H9 (cell line): ENCODE data around the gene HNRNPD. TPM values are rescaled to one million over a fixed set of nuclear protein-coding genes. Genes with fewer than 3 reads are reported as not detected.

ENCODE experiments used
- DNase-seq: peaks from one replicate; pipeline ENCODE4 v3.0.0-alpha.2; 2017
- H2AFZ ChIP-seq: one replicate; pipeline ENCODE4 v1.6.1; 2013; ENCODE audit warnings: mild to moderate bottlenecking, low read length, control low read depth, moderate library complexity
- H2AK5ac ChIP-seq: 2 replicates; pipeline ENCODE4 v1.6.1; 2013; ENCODE audit warnings: low read length, control low read depth, mixed read lengths; ENCODE audit not compliant: insufficient read length
- H2BK120ac ChIP-seq: one replicate; pipeline ENCODE4 v1.6.1; 2013; ENCODE audit warnings: low read depth, mild to moderate bottlenecking, low read length, control low read depth, inconsistent platforms; ENCODE audit not compliant: poor library complexity, severe bottlenecking
- H2BK12ac ChIP-seq: 2 replicates; pipeline ENCODE4 v1.6.1; 2013; ENCODE audit warnings: low read length, control low read depth, mixed read lengths, low read depth; ENCODE audit not compliant: insufficient read length
- H2BK15ac ChIP-seq: 2 replicates; pipeline ENCODE4 v1.6.1; 2013; ENCODE audit warnings: low read depth, low read length, control low read depth
- H2BK20ac ChIP-seq: one replicate; pipeline ENCODE4 v1.6.1; 2013; ENCODE audit warnings: low read depth, mild to moderate bottlenecking, low read length, control low read depth, inconsistent platforms; ENCODE audit not compliant: poor library complexity, severe bottlenecking
- H2BK5ac ChIP-seq: 2 replicates; pipeline ENCODE4 v1.6.1; 2013; ENCODE audit warnings: low read length, control low read depth, mixed read lengths; ENCODE audit not compliant: insufficient read length
- H3K14ac ChIP-seq: 2 replicates; pipeline ENCODE4 v1.6.1; 2013; ENCODE audit warnings: low read length, control low read depth; ENCODE audit not compliant: insufficient read depth
- H3K18ac ChIP-seq: 2 replicates; pipeline ENCODE4 v1.6.1; 2013; ENCODE audit warnings: low read depth, mild to moderate bottlenecking, mixed read lengths, low read length, control low read depth; ENCODE audit not compliant: insufficient read length
- H3K23ac ChIP-seq: 2 replicates; pipeline ENCODE4 v1.6.1; 2013; ENCODE audit warnings: low read length, control low read depth, mixed read lengths, low read depth; ENCODE audit not compliant: insufficient read length
- H3K23me2 ChIP-seq: 2 replicates; pipeline ENCODE4 v1.6.1; 2013; ENCODE audit warnings: low read depth, mild to moderate bottlenecking, mixed read lengths, low read length, control low read depth; ENCODE audit not compliant: insufficient read length, poor library complexity, severe bottlenecking
- H3K27ac ChIP-seq: 2 replicates; pipeline ENCODE4 v1.5.1; 2013; ENCODE audit warnings: low read length, control low read depth, mixed read lengths, low read depth; ENCODE audit not compliant: insufficient read length
- H3K27me3 ChIP-seq: 2 replicates; pipeline ENCODE4 v1.6.1; 2013; ENCODE audit warnings: low read length, control low read depth, inconsistent platforms; ENCODE audit not compliant: insufficient read depth
- H3K4ac ChIP-seq: 2 replicates; pipeline ENCODE4 v1.6.1; 2013; ENCODE audit warnings: low read depth, mild to moderate bottlenecking, control low read depth, inconsistent platforms, low read length, moderate library complexity
- H3K4me1 ChIP-seq: 2 replicates; pipeline ENCODE4 v1.6.1; 2013; ENCODE audit warnings: low read length, control low read depth, inconsistent platforms; ENCODE audit not compliant: insufficient read depth
- H3K4me2 ChIP-seq: 2 replicates; pipeline ENCODE4 v1.6.1; 2013; ENCODE audit warnings: low read length, control low read depth, mixed read lengths; ENCODE audit not compliant: insufficient read length, insufficient read depth
- H3K56ac ChIP-seq: 2 replicates; pipeline ENCODE4 v1.6.1; 2013; ENCODE audit warnings: low read depth, mild to moderate bottlenecking, mixed read lengths, low read length, control low read depth; ENCODE audit not compliant: insufficient read length
- H3K79me1 ChIP-seq: 2 replicates; pipeline ENCODE4 v1.6.1; 2013; ENCODE audit warnings: low read depth, mild to moderate bottlenecking, moderate library complexity, low read length, control low read depth, inconsistent platforms; ENCODE audit not compliant: insufficient read depth, poor library complexity, severe bottlenecking
- H3K79me2 ChIP-seq: 2 replicates; pipeline ENCODE4 v1.6.1; 2013; ENCODE audit warnings: low read length, control low read depth, inconsistent platforms; ENCODE audit not compliant: insufficient read depth
- H3K9ac ChIP-seq: 2 replicates; pipeline ENCODE4 v1.6.1; 2013; ENCODE audit warnings: low read length, control low read depth, mixed read lengths; ENCODE audit not compliant: insufficient read length; ENCODE audit errors: extremely low read depth
- H3K9me3 ChIP-seq: one replicate; pipeline ENCODE4 v1.6.1; 2013; ENCODE audit warnings: low read depth, low read length, inconsistent platforms; ENCODE audit not compliant: control insufficient read depth
- H3T11ph ChIP-seq: one replicate; pipeline ENCODE4 v1.6.1; 2013; ENCODE audit warnings: mild to moderate bottlenecking, low read length, control low read depth, inconsistent platforms
- H4K20me1 ChIP-seq: one replicate; pipeline ENCODE4 v1.6.1; 2013; ENCODE audit not compliant: control insufficient read depth, insufficient read length, insufficient read depth
- H4K5ac ChIP-seq: 2 replicates; pipeline ENCODE4 v1.6.1; 2013; ENCODE audit warnings: low read depth, mild to moderate bottlenecking, mixed read lengths, low read length, control low read depth; ENCODE audit not compliant: insufficient read length
- H4K8ac ChIP-seq: replicated peaks from 2 replicates; pipeline ENCODE4 v1.6.1; 2013; ENCODE audit warnings: low read length, control low read depth, mixed read lengths, low read depth; ENCODE audit not compliant: insufficient read length
- H4K91ac ChIP-seq: 2 replicates; pipeline ENCODE4 v1.6.1; 2013; ENCODE audit warnings: low read depth, mild to moderate bottlenecking, moderate library complexity, mixed read lengths, low read length, control low read depth; ENCODE audit not compliant: insufficient read length
- H3K27ac Mint-ChIP-seq, 3 experiments: 2 replicates in 2 of 3; 3 replicates in 1 of 3; pipeline ENCODE4 v1.8.0; 2020 to 2021; ENCODE audit warnings: mixed read lengths in 3 of 3, mild to moderate bottlenecking in 1 of 3, moderate library complexity in 1 of 3
- H3K27me3 Mint-ChIP-seq: 2 replicates; pipeline ENCODE4 v1.8.0; 2021; ENCODE audit warnings: low read depth, mild to moderate bottlenecking, moderate library complexity, mixed read lengths
- H3K36me3 Mint-ChIP-seq, 3 experiments: 2 replicates in 2 of 3; 3 replicates in 1 of 3; pipeline ENCODE4 v1.8.0; 2020 to 2021; ENCODE audit warnings: low read depth in 3 of 3, mixed read lengths in 3 of 3; ENCODE audit not compliant: insufficient read depth in 1 of 3
- H3K4me1 Mint-ChIP-seq, 2 experiments: 2 replicates each; pipeline ENCODE4 v1.8.0; 2020; ENCODE audit warnings: mixed read lengths in 2 of 2
- H3K4me3 Mint-ChIP-seq, 2 experiments: 2 replicates in 1 of 2; 3 replicates in 1 of 2; pipeline ENCODE4 v1.8.0; 2020 to 2021; ENCODE audit warnings: mild to moderate bottlenecking in 2 of 2, mixed read lengths in 2 of 2, moderate library complexity in 1 of 2
- H3K9me3 Mint-ChIP-seq, 2 experiments: 2 replicates in 1 of 2; 3 replicates in 1 of 2; pipeline ENCODE4 v1.8.0; 2020; ENCODE audit warnings: mild to moderate bottlenecking in 2 of 2, mixed read lengths in 2 of 2, moderate library complexity in 1 of 2
- WGBS: extraction: QIAGEN DNeasy Blood & Tissue Kit; methylation state at CpG from one replicate; pipeline ENCODE4 v1.1.7; 2013; ENCODE audit warnings: missing lambda C conversion rate, low lambda C conversion rate, mixed read lengths; ENCODE audit not compliant: insufficient read length; ENCODE audit errors: extremely low coverage; 5-methylcytosine and 5-hydroxymethylcytosine counted together
- total RNA-seq: library from RNA; stranded (reverse); gene quantifications from 2 replicates; pipeline ENCODE4 v1.2.1, GENCODE V29; 2021
- TF ChIP-seq, protein P1 (sequence below): fragments of 200-600 bp; sonication (generic); conservative IDR thresholded peaks from 3 replicates; pipeline ENCODE4 v1.8.0; 2021; ENCODE audit warnings: antibody characterized with exemption, mild to moderate bottlenecking

Gene HNRNPD
- total RNA-seq, 1 experiment from 2014 or later, result 611 TPM

DNA sequence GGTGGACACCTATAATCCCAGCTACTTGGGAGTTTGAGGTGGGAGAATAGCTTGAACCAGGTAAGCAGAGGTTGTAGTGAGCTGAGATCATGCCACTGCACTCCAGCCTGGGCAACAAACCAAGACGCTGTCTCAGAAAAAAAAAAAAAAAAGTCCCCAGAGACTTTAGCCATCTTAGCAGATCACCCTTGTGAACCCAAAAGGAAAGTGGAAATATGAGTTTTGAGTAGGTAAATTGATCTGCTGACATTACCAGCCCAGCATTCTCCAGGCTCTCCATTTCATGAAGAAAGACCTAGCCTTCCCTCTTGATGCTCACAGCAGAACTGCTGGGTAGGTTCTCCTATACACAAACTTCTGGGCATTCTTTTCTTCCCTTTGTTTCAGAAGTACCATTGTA lies 24.5 kb upstream of the HNRNPD start:
- Histone ChIP-seq H3K79me1 (no peaks in the 10 kb centered on the region), H2BK5ac (no peak overlapping the region), H2AK5ac (no peak overlapping the region), H2BK12ac (no peak overlapping the region), H3K14ac (no peak overlapping the region), H3K79me2 (no peaks in the 10 kb centered on the region), H3K4me1 (no peaks in the 10 kb centered on the region), H4K8ac (no peak overlapping the region), H3K27me3 (no peaks in the 10 kb centered on the region), H3T11ph (no peak overlapping the region), H2BK20ac (no peak overlapping the region), H3K56ac (no peak overlapping the region), H3K9me3 (no peaks in the 10 kb centered on the region), H3K18ac (no peak overlapping the region), H3K23me2 (no peaks in the 10 kb centered on the region), H2BK120ac (no peak overlapping the region), H2AFZ (no peak overlapping the region), H2BK15ac (no peak overlapping the region), H4K20me1 (no peaks in the 10 kb centered on the region), H3K4ac (no peak overlapping the region), H3K27ac (no peak overlapping the region), H3K9ac (no peak overlapping the region), H4K91ac (no peak overlapping the region), H4K5ac (no peak overlapping the region), H3K4me2 (no peak overlapping the region), H3K23ac (no peak overlapping the region)
- Mint-ChIP-seq H3K27me3 (no peaks in the 10 kb centered on the region), H3K4me3 (no peak overlapping the region), H3K9me3 (no peaks in the 10 kb centered on the region; a peak in 1 of 5 replicates), H3K4me1 (peaks cover 6% of the 10 kb centered on the region in 2 experiments; a peak in 3 of 4 replicates), H3K27ac (no peak overlapping the region), H3K36me3 (no peaks in the 10 kb centered on the region)
- no CpG with 5 or more reads among the region's 1 CpG for WGBS
- DNase-seq, result no peak
- TF ChIP-seq, protein P1, sequence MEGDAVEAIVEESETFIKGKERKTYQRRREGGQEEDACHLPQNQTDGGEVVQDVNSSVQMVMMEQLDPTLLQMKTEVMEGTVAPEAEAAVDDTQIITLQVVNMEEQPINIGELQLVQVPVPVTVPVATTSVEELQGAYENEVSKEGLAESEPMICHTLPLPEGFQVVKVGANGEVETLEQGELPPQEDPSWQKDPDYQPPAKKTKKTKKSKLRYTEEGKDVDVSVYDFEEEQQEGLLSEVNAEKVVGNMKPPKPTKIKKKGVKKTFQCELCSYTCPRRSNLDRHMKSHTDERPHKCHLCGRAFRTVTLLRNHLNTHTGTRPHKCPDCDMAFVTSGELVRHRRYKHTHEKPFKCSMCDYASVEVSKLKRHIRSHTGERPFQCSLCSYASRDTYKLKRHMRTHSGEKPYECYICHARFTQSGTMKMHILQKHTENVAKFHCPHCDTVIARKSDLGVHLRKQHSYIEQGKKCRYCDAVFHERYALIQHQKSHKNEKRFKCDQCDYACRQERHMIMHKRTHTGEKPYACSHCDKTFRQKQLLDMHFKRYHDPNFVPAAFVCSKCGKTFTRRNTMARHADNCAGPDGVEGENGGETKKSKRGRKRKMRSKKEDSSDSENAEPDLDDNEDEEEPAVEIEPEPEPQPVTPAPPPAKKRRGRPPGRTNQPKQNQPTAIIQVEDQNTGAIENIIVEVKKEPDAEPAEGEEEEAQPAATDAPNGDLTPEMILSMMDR, result no peak
